ENCODE measurements around the gene AFAP1.

Gene AFAP1

GRCh38 chr4:7766086-7766485 is 173.6 kb downstream of the AFAP1 start:
- DNase-seq = no peak

GRCh38 chr4:7765666-7766065 is 174.0 kb downstream of the AFAP1 start:
- no peak for DNase-seq

- DNase-seq = no peak
Measured at GRCh38 chr4:7764466-7764865, 175.2 kb downstream of the AFAP1 start.

- DNase-seq = no peak
Measured at GRCh38 chr4:7763788-7764187, 175.9 kb downstream of the AFAP1 start.

GRCh38 chr4:7763106-7763505 is 176.6 kb downstream of the AFAP1 start:
- DNase-seq = no peak

GRCh38 chr4:7762376-7763030 is 177.2 kb downstream of the AFAP1 start:
- DNase-seq = peak; percentile 29

- DNase-seq = peak; percentile 88
Measured at GRCh38 chr4:7761720-7762119, 177.9 kb downstream of the AFAP1 start.

- no peak for DNase-seq
Measured at GRCh38 chr4:7761312-7761711, 178.3 kb downstream of the AFAP1 start.

GRCh38 chr4:7760706-7761105 is 179.0 kb downstream of the AFAP1 start:
- no peak for DNase-seq

GRCh38 chr4:7760228-7760627 is 179.4 kb downstream of the AFAP1 start:
- no peak for DNase-seq

GRCh38 chr4:7759635-7760034 is 180.0 kb downstream of the AFAP1 start:
- DNase-seq = no peak

- no peak for DNase-seq
Measured at GRCh38 chr4:7759216-7759615, 180.4 kb downstream of the AFAP1 start.

- no peak for DNase-seq
Measured at GRCh38 chr4:7758476-7758875, 181.2 kb downstream of the AFAP1 start.

- no peak for DNase-seq
Measured at GRCh38 chr4:7757501-7758471, 181.9 kb downstream of the AFAP1 start.

GRCh38 chr4:7756561-7757355 is 182.9 kb downstream of the AFAP1 start:
- no peak for DNase-seq

- no peak for DNase-seq
Measured at GRCh38 chr4:7756071-7756470, 183.6 kb downstream of the AFAP1 start.

- DNase-seq = no peak
Measured at GRCh38 chr4:7755561-7755960, 184.1 kb downstream of the AFAP1 start.

GRCh38 chr4:7754565-7755262 is 184.9 kb downstream of the AFAP1 start:
- DNase-seq = no peak

- no peak for DNase-seq
Measured at GRCh38 chr4:7753931-7754465, 185.7 kb downstream of the AFAP1 start.

GRCh38 chr4:7753271-7753670 is 186.4 kb downstream of the AFAP1 start:
- DNase-seq = no peak

GRCh38 chr4:7752649-7753048 is 187.0 kb downstream of the AFAP1 start:
- DNase-seq = no peak

- no peak for DNase-seq
Measured at GRCh38 chr4:7750972-7751371, 188.7 kb downstream of the AFAP1 start.
